ENCODE data around the gene FAF2.

Gene FAF2

DNA sequence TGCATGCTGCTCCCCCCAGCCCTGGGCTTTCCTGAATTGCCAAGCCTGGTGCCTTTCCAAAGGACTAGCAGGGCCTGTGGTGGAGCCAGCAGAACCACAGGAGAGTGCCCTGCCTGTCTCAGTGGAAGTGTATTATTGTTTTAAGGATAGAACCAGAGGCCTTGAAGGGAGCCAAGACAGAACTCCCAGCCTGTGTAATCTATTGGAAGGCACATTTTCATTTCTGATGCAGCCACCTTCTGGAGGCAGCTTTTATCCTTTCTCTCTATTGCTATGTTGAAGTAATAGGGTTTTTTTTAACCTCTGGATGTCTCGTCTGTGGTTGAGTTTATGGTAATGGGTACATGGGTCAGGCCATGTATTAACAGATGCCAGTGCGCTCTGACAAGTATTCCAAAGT, 59.7 kb downstream of the FAF2 start:
- DNase-seq (ENCODE audit: low spot score): no peak

DNA sequence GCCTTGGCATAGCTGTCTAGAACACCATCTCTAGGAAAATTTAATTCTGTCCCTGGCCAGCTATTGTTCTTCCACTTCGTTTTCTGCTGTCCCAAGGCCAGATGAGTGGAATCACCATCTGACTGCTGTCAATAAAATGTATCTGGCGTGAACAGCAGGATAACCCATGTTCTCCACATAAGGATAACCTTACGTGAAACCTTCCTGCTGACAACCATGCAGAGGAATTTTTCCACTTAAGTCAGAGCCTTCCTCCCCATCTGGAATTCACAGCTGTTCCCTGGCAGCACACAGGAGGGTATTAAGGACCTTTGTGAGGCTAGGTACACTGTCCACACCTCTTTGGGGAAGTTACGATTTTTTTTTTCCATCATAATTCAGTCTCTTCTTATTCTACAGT, 60.4 kb downstream of the FAF2 start:
- no peak for DNase-seq (ENCODE audit: low spot score)

DNA sequence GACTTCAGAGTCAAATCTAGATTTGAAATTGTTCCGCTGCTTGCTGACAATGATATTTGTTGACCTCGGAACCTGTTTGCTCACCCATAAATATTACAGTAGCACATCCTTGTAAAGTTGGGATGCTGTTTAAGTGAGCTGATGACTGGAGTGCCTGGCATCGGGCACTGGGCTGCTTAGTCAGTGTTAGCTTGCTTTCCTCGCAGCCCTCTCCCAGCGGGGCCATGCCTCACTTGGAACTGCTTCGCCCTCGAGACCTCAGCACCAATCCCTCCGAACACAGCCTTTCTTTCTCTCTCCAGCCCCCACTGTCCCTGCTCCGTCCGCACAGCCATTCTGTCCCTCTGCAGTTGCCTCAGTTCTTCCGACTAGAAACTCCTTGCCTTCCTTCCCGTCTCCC, 65.6 kb downstream of the FAF2 start:
- no peak for DNase-seq (ENCODE audit: low spot score)

DNA sequence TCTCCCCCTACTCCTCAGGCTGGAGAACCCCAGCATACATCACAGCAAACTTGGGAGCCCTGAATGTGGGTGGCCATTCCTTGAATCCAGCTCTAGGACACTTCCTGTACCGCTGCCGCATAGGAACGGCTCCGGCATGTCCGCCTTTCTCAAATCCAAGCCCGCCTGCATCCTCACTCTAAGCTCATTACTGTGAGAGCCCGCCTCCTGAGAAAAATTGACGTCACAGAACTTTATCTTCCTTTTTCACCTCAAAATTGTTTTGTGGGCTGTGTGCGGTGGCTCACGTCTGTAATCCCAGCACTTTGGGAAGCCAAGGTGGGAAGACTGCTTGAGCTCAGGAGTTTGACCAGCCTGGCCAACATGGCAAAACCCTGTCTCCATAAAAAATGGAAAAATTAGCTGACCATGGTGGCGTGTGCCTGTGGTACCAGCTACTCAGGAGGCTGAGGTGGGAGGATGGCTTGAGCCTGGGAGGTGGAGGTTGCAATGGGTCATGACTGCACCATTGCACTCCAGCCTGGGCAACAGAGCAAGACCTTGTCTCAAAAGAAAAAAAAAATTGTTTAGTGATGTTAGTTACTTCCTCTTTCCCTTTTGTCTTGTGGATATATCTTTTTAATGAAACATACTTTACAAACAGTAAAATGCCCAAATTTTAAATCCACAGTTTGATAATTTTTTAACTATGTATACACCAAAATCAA, 66.2 kb downstream of the FAF2 start:
- DNase-seq (ENCODE audit: low spot score): no peak

DNA sequence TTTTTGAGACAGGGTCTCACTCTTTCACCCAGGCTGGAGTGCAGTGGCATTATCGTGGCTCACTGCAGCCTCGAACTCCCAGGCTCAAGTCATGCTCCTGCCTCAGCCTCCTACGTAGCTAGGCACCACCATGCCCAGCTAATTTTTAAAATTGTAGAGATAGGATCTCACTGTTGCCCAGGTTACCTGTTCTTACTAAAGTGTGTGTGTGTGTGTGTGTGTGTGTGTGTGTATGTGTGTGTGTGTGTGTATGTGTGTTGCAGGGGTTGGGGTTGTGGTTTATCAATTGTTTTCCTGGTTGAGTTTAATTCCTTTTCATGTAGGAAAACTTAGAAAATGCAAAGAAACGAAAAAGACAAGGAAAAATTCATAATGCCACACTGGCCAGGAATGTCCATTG, 67.2 kb downstream of the FAF2 start:
- DNase-seq (ENCODE audit: low spot score): no peak

DNA sequence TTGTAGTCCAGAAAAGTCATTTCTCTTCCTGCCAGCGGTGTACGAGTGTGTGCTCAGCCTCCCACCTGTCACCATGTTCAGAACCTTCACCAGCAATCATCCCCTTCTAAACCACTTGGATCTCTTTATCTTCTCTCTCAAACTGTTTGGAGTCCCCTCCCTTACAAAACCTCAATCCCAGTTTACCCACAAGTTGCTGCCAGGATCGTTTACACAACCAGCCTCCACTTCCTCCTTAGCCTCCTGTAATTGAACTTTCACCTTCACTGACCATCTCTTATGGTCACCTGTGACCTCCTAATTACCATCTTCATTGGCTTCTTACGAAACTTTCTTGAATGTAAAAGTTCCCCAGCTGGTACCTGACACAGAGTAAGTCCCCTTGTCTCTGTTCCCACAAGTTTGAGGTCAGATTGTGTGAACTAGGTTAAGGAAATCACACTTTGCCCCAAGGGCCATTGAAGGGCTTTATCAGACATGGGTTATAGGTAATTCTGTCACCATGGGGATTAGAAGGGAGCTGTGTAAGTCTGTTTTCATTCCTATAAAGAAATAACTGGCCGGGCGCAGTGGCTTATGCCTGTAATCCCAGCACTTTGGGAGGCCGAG, 69.0 kb downstream of the FAF2 start:
- no peak for DNase-seq (ENCODE audit: low spot score)

DNA sequence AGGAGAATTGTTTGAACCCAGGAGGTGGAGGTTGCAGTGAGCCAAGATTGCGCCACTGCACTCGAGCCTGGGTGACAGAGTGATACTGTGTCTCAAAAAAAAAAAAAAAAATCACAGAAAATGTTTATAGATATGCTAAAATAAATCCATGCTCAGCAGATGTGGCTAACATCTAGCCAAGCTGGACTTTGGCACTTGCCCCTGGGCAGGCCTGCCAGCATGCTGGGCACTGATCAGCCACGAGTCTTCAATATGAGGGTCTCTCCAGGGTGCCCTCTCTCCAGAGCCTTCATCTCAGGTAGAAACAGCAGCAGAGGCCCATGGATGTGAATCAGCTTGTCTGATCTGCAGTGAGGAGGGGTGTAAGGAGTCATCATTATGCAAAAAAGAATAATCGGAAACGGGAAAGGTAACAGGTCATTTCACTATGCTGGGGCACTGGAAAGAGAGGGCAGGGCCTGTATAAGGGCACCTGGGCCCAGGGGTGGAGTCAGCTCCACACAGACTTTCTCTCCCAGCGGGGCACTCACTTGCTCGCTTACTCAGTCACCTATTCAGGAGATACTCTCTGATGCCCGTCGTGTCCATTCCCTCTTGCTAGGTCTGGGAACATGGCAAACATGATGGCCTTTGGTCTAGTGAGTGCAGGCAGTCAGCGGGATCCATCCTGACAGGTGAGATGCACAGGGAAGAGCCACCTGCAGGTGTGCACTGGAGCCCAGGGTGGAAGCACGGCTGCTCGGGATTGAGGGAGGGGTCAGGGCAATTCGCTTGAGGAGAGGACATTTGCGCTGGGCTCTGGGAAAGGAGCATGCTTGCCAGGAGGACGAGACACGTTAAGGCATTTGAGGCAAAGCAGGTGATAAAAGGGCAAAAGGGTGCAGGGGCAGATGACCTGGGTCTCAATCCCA, 71.9 kb downstream of the FAF2 start:
- no peak for DNase-seq (ENCODE audit: low spot score)

DNA sequence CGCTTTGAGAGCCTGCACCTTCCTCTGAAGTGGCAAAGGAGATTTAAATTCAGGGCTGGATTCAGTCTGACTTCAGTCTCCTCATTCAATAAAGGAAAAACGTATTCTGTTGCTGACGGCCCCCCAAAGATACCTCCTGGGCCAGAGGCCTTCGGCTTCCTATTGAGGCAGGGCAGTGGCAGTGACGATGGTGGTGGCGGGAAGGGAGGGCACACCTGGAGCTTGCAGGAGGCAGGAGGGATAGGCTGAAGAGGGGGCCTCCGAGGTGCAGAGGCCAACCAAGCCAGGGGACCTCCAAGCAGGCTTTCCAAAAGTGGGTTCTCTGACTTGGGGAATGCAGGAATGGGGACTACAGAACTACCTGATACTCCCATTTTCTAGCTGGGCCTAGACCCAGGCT, 73.1 kb downstream of the FAF2 start:
- DNase-seq (ENCODE audit: low spot score): no peak

DNA sequence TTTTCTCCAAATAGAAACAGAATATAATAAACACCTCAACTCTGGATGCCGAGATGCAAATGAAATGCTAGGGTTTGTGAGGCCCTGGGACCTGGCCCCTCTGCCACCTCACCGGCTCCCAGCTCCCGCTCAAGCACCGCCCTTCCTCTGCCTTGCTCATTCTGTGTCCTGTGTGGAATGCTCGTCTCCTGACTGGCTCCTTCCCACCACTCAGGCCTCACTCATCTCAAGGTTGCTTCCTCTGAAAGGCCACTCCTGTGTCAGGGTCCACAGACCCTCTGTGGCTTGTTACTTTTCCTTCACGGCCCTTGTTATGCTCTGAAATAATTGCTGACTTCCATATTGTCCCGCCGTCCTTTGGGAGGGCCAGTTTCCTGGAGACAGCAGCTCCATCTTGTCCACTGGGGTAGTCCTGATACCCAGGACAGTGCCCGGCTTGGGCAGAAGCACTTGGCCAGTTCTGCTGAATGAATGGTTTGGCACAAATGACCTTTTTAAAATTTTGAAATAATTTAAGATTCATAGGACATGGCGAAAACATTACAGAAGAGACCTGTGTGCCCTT, 73.6 kb downstream of the FAF2 start:
- DNase-seq (ENCODE audit: low spot score): no peak

DNA sequence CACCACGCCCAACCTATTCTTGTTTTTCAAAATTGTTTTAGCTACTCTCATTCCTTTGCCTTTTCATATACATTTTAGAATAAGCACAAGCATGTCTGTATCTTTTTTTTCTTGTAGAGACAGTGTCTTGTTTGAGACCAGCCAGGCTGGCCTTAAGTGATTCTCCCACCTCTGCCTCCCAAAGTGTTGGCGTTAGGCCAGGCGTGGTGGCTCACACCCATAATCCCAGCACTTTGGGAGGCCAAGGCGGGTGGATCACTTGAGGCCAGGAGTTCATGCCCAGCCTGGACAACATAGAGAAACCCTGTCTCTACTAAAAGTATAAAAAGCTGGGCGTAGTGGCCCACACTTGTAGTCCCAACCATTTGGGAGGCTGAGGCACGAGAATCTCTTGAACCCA, 76.0 kb downstream of the FAF2 start:
- DNase-seq (ENCODE audit: low spot score): no peak

DNA sequence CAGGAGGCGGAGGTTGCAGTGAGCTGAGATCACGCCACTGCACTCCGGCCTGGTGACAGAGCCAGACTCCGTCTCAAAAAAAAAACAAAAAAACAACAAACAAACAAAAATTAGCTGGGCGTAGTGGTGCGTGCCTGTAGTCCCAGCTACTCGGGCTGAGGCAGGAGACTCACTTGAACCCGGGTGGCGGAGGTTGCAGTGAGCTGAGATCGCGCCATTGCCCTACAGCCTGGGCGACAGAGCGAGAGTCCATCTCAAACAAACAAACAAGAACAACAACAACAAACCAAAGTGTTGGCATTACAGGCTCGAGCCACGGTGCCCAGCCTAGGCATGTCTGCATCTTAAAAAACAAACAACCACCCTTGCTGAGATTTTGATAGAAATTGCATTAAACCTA, 76.8 kb downstream of the FAF2 start:
- DNase-seq (ENCODE audit: low spot score): no peak

DNA sequence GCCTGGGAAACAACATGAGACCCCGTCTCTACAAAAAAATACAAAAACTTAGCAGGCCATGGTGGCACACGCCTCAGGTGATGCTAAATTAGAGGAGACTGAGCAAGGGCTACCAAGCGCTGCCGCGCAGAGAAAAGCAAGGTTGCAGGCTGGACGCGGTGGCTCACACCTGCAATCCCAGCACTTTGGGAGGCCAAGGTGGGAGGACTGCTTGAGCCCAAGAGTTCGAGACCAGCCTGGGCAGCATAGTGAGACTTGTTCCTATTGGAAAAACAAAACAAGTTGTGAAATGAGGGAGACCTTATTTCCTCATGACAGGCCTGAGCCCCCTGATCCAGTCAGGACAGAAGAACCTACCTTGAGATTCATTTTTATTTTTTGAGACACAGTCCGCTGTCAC, 77.5 kb downstream of the FAF2 start:
- DNase-seq (ENCODE audit: low spot score): no peak

DNA sequence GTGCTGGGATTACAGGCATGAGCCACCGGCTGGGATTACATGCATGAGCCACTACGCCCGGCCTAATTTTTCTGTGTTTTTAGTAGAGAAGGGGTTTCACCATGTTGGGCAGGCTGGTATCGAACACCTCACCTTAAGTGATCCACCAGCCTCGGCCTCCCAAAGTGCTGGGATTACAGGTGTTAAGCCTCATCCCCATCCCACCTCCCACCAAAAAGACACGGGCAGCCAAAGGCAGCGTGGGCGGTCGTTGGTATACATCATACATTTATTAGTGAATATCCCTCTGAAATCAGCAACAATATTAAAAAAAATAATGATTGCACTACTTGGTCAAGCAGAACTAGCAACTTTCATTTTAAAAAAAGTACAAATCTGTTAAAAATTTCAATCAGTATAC, 78.3 kb downstream of the FAF2 start:
- no peak for DNase-seq (ENCODE audit: low spot score)

DNA sequence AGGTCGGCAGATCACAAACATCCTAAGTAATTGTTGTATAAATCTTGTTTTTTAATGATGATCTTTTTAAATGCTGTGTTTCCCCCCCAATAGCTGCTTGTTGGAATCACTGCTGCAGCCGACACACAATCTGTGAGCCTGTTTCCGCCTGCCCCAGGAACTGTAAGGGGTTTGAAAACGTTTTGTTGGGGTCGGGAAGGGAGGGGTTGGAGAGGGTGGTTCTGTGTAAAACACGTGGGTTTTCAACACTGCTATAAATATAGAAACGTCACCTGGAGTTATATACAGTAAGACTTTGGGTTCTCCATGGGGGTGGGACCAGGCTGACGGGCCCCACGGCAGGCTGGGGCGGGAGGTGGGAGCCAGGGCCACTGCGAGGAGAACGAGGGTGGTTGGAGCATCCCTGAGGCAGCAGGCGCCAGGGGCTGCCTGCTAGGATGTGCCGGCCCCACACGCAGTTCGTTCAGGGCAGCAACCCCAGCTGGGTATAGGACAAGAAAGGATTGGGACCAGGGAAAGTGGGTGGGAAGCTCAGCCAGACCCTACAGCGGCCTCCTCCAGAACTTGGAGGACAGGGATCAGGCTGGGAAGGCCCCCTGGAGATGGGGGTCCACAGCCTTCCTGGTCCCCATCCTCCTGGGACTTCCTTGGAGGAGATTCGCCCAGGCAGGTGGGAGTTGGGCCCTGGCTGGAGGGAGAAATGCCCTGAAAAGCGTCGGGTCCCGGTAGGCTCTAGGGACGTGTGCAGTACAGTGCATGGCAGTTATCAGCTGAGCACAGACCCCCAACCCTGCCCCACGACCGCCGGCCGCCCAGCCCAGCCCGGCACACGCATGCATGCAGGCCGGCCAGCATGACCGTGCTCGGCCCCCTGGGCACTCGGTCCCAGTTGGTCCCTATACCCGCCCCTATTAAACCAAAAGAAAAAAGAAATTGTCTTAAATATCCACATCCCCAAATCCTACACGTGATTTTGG, 79.3 kb downstream of the FAF2 start:
- no peak for DNase-seq (ENCODE audit: low spot score)

DNA sequence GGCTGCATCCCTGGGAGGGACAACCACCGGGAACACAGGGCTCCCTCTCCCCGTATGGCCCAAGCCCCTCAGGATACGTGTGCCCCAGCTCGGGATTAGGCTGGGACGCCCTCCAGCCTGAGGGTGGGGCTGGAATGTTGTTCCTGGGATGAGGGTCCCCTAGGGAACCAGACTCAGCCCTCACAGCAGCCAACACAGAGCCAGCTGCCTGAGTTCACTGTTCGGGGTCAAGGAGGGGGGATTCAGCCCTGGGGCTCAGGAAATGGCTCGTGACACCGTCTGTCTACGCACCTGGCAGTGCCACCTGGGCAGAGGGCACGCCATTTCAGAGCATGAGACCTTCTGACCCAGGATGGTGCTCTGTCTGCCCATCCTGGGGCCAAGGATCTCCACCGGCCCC, 80.1 kb downstream of the FAF2 start:
- DNase-seq (ENCODE audit: low spot score): no peak

DNA sequence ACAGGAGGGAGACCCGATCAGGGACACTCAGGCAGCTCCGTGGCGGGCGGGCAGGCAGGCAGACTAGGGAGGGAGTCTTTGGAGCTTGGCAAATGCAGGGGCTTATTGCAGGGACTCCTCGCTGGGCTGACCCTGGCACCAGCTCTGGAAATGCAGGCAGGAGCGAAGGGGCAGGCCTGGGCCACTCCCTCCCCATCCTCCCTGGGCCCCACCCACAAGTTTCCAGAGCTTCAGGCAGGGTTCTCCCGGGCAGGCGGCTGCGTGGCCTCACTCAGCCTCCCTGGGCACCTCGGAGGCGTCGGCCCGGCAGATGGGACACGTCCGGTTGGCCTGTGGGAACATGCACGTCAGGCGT, 80.6 kb downstream of the FAF2 start:
- DNase-seq (ENCODE audit: low spot score): no peak

DNA sequence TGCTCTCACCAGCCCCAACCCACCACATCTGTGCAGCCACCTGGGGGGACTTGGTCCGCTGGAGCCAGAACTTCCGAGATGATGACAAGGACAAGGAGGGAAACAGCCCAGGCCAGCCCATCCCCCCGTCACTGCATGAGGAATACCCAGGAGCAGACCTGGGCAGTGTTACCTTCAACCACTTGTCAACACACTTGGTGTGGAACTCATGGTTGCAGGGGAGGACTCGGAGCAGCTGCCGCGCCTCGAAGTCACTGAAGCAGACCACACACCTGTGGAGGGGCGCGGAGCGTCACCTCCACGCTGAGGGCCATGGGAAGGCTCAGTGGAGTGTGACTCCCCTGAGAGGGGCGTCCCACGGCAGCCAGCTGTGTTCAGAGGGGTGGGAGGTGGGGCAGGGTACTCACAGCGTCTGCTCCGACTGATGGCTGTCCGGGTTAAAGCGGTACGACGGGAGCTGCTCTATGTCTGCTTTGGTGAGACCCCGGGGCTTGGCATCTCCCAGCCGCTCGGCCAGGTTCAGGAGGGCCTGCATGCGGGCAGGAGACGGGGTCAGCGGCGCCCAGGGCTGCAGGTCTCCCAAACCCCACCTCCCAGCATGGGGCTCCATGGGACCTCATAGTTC, 81.0 kb downstream of the FAF2 start:
- DNase-seq (ENCODE audit: low spot score): no peak

DNA sequence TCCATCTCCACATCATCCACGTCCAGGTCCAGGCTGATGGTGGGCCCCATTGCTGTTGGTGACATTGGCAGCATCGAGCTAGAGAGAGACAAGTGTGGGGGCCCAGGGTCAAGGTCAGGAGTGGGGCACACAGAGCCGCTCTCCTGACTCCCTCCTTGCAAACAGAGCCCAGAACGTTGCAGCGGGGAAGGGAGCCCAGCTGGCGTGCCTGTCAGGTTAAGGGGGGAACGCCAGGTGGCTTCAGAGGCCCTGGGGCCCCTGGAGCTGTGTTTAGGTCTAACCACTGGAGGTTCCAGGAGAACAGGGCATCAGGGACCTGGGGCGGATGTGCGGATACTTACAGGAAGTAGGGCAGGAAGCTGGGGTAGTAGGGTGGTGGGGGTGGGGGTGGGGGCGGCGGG, 81.6 kb downstream of the FAF2 start:
- DNase-seq (ENCODE audit: low spot score): no peak

DNA sequence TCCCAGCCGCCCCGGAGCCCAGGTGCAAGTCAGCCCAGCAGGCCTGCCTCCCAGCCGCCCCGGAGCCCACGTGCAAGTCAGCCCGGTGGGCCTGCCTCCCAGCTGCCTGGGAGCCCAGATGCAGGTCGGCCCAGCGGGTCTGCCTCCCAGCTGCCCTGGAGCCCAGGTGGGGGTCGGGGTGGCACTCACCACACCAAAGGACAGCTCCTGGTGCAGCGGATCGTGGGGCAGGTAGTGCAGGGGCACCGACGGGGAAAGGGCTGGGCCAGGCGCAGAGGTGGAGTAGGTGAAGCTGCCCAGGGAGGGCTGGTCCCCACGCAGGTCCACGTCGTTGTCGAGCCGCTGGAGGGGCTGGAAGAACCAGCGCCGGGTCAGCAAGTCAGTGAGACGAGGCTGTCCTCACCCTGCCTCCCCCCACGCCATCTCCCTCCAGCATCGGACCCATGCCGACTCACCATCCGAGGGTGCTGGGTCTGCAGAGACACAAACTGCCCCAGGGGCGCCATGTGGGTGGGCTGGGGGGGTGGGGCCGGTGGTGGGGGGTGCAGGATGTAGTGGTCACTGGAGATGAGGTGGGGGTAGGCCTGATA, 82.3 kb downstream of the FAF2 start:
- no peak for DNase-seq (ENCODE audit: low spot score)

DNA sequence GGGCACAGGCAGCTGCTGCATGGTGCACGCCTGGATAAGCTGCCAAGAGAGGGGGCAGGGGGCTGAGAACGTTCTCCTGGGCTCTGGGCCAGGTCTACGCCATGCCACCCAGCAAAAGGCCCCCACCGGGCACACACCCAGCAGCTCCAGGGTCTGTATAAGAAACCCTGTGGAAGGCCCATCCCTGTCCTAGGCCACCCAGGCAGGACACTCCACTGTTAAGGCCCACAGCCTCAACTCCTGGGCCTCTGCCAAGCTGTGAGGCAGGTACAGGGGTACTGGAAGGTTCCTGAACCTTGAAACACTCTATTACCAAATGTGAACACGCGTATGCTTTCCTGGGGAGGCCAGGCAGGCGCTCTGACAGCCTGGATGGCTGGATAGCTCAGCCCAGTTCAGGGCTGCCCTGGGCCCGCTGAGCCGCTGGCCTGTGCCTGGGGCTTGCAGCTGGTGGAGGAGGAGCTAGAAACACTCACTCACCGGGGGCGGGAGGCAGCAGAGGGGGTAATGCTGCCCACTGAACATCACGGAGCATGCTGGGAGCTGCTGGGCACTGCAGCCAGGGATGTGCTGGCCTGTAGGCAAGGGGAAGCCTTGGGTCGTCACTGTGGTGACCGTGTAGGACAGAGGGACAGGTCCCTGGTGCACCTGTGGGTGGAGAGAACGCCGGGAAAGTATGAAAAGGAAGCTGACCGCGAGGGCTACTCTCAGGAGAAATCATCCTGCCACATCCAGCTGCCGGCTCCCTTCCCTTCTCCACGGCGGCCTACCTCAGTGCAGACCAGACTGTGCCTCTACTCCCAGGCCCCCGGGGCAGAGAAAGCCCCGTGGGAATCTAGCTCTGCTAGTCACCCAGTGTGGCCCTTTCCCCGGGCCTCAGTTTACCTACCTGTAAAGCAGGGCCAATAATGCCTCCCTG, 83.1 kb downstream of the FAF2 start:
- DNase-seq (ENCODE audit: low spot score): peak; percentile 86

Measured in pons (tissue), 1 donor.